Measurements from ENCODE around the gene RASSF1. TPM values are rescaled to one million over a fixed set of nuclear protein-coding genes. Genes with fewer than 3 reads are reported as not detected.
"Not testable (repeated sequence)": the region's sequence is repeated elsewhere in the genome, so short reads cannot be mapped to it uniquely, and the experiment has no call there.

The RASSF1 gene
- total and polyA plus RNA-seq, 4 donors, result 33.6 to 43.2 (median 41.9) TPM

DNA sequence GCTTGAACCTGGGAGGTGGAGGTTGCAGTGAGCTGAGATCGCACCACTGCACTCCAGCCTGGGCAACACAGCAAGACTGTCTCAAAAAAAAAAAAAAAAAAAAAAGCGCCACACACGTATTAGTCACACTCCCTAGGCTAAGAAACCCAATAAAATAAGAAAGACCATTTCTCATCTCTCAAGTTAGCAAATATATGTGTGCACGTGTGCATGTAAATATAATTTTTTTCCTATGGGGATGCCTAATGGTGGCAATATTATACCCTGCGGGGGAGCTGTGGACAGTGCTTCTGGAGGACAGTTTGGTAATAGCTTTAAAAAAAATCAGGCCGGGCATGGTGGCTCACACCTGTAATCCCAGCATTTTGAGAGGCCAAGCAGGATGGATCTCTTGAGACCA, 56.5 kb downstream of the RASSF1 start:
- DNase-seq; H3K36me3 ChIP-seq (ENCODE audit: control insufficient read depth in 1 of 2, insufficient read depth in 2 of 2, low read length in 1 of 2); intact Hi-C loops (cut with DNase I); H3K27me3 ChIP-seq (ENCODE audit: control insufficient read depth in 1 of 2, insufficient read depth in 2 of 2, low read length in 1 of 2); H3K4me1 ChIP-seq (ENCODE audit: control insufficient read depth in 1 of 2, insufficient read depth in 2 of 2, low read length in 2 of 2); ATAC-seq (ENCODE audit: low FRiP score); H3K4me3 ChIP-seq (ENCODE audit: low read length in 2 of 2); H3K9me3 ChIP-seq (ENCODE audit: control insufficient read depth, low read length); H3K27ac ChIP-seq (ENCODE audit: low read depth in 1 of 2, low read length in 2 of 2): not testable (repeated sequence)
- WGBS, 2 donors, result 80 to 84% methylated on average over 6 of the region's 6 CpGs

Other genes with a start within 250 kb of the RASSF1 start
- 10 to 100 TPM; 39.2 to 40.3 TPM for gene SEMA3F, start 185.5 kb downstream of the RASSF1 start, total RNA-seq
- gene SEMA3F, start 185.5 kb downstream of the RASSF1 start, polyA plus RNA-seq, result 10 to 100 TPM; 10.3 to 17.4 TPM
- gene GNAT1, start 149.2 kb downstream of the RASSF1 start, total RNA-seq, result not detected
- gene GNAT1, start 149.2 kb downstream of the RASSF1 start, polyA plus RNA-seq, result not detected
- gene SLC38A3, start 135.6 kb downstream of the RASSF1 start, total RNA-seq, result 1 to 10 TPM in 1 of 2 donors, under 1 TPM in 1; 0.19 to 1.4 TPM
- gene SLC38A3, start 135.6 kb downstream of the RASSF1 start, polyA plus RNA-seq, result under 1 TPM in 1 of 2 donors, not detected in 1; 0.56 TPM
- gene GNAI2, start 104.6 kb downstream of the RASSF1 start, total RNA-seq, result 100 to 1,000 TPM; 301 to 356 TPM
- 100 to 1,000 TPM; 174 to 217 TPM for gene GNAI2, start 104.6 kb downstream of the RASSF1 start, polyA plus RNA-seq
- gene SEMA3B, start 71.7 kb downstream of the RASSF1 start, total RNA-seq, result 10 to 100 TPM; 26.0 to 57.4 TPM
- gene SEMA3B, start 71.7 kb downstream of the RASSF1 start, polyA plus RNA-seq, result 10 to 100 TPM; 23.3 to 69.5 TPM
- gene LSMEM2, start 61.7 kb downstream of the RASSF1 start, total RNA-seq, result under 1 TPM in 1 of 2 donors, not detected in 1; 0.51 TPM
- 1 to 10 TPM in 1 of 2 donors, not detected in 1; 1.3 TPM for gene LSMEM2, start 61.7 kb downstream of the RASSF1 start, polyA plus RNA-seq
- 10 to 100 TPM; 46.8 to 58.8 TPM for gene IFRD2, start 48.4 kb downstream of the RASSF1 start, total RNA-seq
- 10 to 100 TPM; 34.6 to 47.1 TPM for gene IFRD2, start 48.4 kb downstream of the RASSF1 start, polyA plus RNA-seq
- 1 to 10 TPM; 2.2 to 2.9 TPM for gene HYAL3, start 41.4 kb downstream of the RASSF1 start, total RNA-seq
- 1 to 10 TPM in 1 of 2 donors, under 1 TPM in 1; 0.63 to 5.1 TPM for gene HYAL3, start 41.4 kb downstream of the RASSF1 start, polyA plus RNA-seq
- gene NAA80, start 41.4 kb downstream of the RASSF1 start, total RNA-seq, result 10 to 100 TPM; 10.3 to 13.3 TPM
- gene NAA80, start 41.4 kb downstream of the RASSF1 start, polyA plus RNA-seq, result 10 to 100 TPM in 1 of 2 donors, 1 to 10 TPM in 1; 2.8 to 16.9 TPM
- gene HYAL1, start 37.3 kb downstream of the RASSF1 start, total RNA-seq, result 1 to 10 TPM; 6.9 to 9.3 TPM
- 1 to 10 TPM; 1.6 TPM for gene HYAL1, start 37.3 kb downstream of the RASSF1 start, polyA plus RNA-seq
- gene HYAL2, start 18.1 kb downstream of the RASSF1 start, total RNA-seq, result 10 to 100 TPM; 52.6 to 71.2 TPM
- 10 to 100 TPM in 1 of 2 donors, 1 to 10 TPM in 1; 5.6 to 25.3 TPM for gene HYAL2, start 18.1 kb downstream of the RASSF1 start, polyA plus RNA-seq
- gene TUSC2, start 12.6 kb downstream of the RASSF1 start, total RNA-seq, result 10 to 100 TPM; 18.9 to 22.6 TPM
- gene TUSC2, start 12.6 kb downstream of the RASSF1 start, polyA plus RNA-seq, result 10 to 100 TPM; 28.5 to 33.2 TPM
- under 1 TPM; 0.68 to 0.96 TPM for gene ZMYND10, start 4.9 kb upstream of the RASSF1 start, total RNA-seq
- 1 to 10 TPM in 1 of 2 donors, under 1 TPM in 1; 0.13 to 3.5 TPM for gene ZMYND10, start 4.9 kb upstream of the RASSF1 start, polyA plus RNA-seq
- 10 to 100 TPM; 11.9 to 21.4 TPM for gene NPRL2, start 9.9 kb upstream of the RASSF1 start, total RNA-seq
- 10 to 100 TPM; 17.3 to 41.9 TPM for gene NPRL2, start 9.9 kb upstream of the RASSF1 start, polyA plus RNA-seq
- gene CYB561D2, start 10.0 kb upstream of the RASSF1 start, total RNA-seq, result 10 to 100 TPM in 1 of 2 donors, 1 to 10 TPM in 1; 7.9 to 12.2 TPM
- 10 to 100 TPM in 1 of 2 donors, 1 to 10 TPM in 1; 6.8 to 14.4 TPM for gene CYB561D2, start 10.0 kb upstream of the RASSF1 start, polyA plus RNA-seq
- 10 to 100 TPM; 27.8 to 32.9 TPM for gene TMEM115, start 18.7 kb upstream of the RASSF1 start, total RNA-seq
- gene TMEM115, start 18.7 kb upstream of the RASSF1 start, polyA plus RNA-seq, result 10 to 100 TPM; 10.3 to 31.8 TPM
- 1 to 10 TPM; 2.7 to 3.2 TPM for gene CACNA2D2, start 162.8 kb upstream of the RASSF1 start, total RNA-seq
- gene CACNA2D2, start 162.8 kb upstream of the RASSF1 start, polyA plus RNA-seq, result 1 to 10 TPM in 1 of 2 donors, under 1 TPM in 1; 0.75 to 1.7 TPM
- gene C3orf18, start 226.9 kb upstream of the RASSF1 start, total RNA-seq, result 10 to 100 TPM in 1 of 2 donors, 1 to 10 TPM in 1; 8.8 to 15.9 TPM
- 10 to 100 TPM; 16.4 to 18.0 TPM for gene C3orf18, start 226.9 kb upstream of the RASSF1 start, polyA plus RNA-seq
- 10 to 100 TPM; 12.0 to 21.3 TPM for gene HEMK1, start 228.7 kb upstream of the RASSF1 start, total RNA-seq
- 10 to 100 TPM; 11.0 to 18.3 TPM for gene HEMK1, start 228.7 kb upstream of the RASSF1 start, polyA plus RNA-seq

All from aorta (tissue), 5 donors.